Limb (tissue), 2 donors: ENCODE results near the gene C14orf180.

ENCODE experiments used
- DNase-seq, 2 donors: peaks; one replicate each; pipeline ENCODE4 v3.0.0-alpha.2; 2016; ENCODE audit errors: extremely low spot score in 2 of 2

C14orf180 gene

DNA sequence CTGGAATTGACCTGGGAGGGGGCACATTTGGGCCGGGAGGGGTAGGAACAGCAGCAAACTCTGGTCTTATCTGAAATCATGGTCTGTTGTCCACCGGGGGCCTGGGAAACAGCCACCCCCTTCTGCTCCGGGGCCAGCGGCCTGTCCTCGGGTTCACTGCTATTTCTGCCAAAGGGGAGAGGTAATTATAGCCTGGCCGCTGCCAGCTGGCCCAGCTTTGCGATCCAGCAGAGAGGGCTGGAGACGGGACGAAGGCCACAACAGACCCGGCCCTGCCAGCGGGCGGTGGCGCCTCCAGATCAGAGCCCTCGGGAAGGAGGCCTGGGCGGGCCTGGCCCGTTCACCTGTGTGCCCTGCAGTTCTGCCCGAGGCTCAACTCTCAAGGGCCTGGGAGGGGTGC lies at the start of gene C14orf180:
Gene C14orf180, plus strand, starts transcription at position 258 of the 400 bp plus-strand sequence. CDS start 6,667 bp downstream, outside the sequence.
- DNase-seq, result no peak

GRCh38 chr14:104530646-104531045 lies 48.9 kb upstream of the C14orf180 start:
- DNase-seq, result no peak

DNA sequence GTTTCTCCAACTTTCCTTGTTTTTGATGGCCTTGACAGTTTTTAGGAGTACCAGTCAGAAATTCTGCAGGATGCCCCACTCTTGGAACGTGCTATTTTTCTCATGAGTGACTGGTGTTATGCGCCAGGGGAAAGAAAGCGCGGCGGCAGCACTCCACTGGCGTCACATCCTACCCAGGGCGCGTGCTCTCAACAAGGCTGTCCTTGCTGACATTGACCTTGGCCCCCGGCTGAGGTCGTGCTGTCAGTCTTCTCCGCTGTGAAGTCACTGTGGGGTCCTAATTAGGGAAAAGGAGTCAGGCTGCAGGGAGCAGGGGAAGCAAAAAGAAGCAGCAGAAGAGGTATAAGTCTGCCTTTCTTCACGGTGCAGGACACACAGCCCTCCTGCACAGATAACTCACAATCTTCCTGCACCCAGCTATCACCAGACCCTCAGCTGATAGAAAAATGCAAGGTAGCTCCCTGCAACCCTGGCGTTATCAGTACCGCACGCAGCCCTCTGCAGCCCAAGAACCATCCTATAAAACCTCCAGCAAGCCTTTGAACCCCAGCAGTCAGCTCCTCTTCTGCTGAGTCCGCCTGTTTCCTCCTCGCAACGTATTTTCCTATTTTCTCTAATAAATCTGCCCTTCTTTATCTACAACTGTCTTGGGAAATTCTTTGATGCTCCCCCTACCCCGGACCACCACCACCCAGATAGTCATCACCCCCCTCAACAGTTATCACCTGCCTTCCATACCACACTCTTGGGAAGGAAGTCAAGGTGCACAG lies 48.0 kb upstream of the C14orf180 start:
- DNase-seq, result no peak

DNA sequence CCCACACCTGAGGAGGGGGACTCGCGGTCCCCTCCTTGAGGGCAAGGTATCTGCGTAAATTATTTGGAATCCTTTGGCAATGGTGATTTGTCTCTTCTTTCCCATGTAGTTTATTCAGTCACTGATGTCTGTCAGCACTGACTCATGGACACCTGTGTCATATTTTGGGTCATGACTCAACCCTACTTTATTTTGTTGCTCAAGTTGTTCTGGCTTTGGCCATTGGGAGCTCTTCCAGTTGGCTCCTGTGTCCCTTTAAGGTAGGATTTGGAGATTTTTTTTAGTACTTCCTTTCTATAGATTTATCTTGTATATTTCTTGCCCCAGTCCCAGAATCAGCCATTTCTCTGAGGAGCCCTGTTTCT lies 47.4 kb upstream of the C14orf180 start:
- DNase-seq, result no peak

GRCh38 chr14:104534036-104534435 lies 45.5 kb upstream of the C14orf180 start:
- DNase-seq, result no peak

DNA sequence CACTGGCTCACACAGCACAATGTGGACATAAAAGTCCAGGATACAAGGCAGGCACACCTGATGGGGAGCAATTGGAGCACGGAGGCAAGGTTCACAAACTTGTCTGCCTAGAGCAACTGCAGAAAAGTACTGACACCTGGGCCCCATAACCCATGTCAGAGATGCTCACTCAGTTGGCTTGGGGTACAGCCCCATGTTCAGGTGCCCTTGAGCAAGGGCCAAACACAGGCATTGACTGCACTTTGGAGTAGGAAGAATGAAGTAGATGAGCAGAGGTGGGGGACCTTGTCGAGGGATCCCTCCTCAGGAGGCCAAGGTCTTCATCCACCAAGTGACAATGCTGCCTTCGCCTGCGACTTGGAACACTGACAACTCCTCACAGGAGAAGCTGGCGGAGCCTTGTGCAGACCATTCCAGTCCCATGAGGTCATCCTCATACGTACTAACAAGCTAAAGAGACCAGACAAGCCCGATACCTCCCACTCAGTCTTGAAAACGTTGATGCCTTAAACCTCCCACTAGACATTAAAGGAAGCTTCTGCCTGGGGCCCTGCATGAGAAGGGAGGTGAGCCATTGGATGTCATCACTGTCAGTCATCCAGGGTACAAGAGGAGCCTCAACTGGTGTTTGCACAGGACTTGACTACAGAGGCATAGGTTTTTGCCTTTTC lies 42.5 kb upstream of the C14orf180 start:
- DNase-seq, result no peak

GRCh38 chr14:104537613-104537988 lies 42.0 kb upstream of the C14orf180 start:
- DNase-seq, result no peak

DNA sequence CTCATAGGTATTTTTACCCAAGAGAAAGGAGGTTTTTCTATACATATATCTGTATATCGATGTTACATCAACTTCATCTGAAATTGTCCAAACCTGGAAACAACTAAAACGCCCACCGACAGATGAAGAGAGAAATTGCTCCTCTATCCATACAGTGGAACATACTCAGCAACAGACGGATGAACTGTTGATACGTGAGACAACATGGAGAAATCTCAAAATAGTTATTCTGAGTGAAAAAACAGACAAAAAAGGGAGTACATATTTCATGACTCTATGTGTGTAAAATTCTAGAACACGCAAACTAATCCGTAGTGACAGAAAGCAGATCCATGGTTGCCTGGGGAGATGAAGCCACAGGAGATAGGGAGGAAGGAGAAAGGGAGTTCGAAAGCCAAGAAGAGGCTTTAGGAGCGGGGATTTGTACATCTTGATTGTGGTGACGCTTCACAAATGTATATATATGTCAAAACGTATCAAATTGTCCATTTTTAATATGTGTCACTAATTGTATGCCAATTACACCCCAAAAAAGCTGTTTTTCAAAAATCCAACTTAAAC lies 37.6 kb upstream of the C14orf180 start:
- no peak for DNase-seq

GRCh38 chr14:104542871-104543830 lies 36.4 kb upstream of the C14orf180 start:
- DNase-seq, result no peak

DNA sequence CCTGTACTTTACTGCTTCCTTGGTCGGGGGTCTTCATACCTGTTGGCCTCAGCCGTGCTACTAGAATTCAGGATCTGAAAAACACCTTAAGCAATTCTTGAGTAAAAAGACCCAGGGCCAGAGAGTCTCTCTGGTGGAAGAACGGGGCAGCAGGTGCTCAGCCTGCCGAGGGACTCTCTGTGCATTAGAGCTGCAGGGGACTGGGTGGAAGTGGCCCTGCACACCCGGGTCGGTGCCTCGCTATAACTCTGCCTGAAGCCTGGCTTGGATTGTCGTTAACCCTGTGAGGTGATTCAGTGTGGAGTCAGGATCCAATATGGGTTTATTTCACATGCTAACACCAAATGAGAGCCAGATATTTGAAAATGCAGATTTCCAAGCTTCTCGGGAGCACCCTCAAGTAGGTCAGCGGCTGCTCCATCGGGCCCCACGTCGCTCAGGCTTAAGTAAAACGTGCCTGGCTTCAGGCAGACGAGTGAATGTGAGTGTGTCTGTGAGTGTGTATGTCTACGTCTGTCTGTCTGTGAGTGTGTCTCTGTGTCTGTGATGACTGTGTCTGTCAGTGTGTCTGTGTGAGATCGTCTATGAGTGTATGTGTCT lies 35.1 kb upstream of the C14orf180 start:
- DNase-seq, result no peak

DNA sequence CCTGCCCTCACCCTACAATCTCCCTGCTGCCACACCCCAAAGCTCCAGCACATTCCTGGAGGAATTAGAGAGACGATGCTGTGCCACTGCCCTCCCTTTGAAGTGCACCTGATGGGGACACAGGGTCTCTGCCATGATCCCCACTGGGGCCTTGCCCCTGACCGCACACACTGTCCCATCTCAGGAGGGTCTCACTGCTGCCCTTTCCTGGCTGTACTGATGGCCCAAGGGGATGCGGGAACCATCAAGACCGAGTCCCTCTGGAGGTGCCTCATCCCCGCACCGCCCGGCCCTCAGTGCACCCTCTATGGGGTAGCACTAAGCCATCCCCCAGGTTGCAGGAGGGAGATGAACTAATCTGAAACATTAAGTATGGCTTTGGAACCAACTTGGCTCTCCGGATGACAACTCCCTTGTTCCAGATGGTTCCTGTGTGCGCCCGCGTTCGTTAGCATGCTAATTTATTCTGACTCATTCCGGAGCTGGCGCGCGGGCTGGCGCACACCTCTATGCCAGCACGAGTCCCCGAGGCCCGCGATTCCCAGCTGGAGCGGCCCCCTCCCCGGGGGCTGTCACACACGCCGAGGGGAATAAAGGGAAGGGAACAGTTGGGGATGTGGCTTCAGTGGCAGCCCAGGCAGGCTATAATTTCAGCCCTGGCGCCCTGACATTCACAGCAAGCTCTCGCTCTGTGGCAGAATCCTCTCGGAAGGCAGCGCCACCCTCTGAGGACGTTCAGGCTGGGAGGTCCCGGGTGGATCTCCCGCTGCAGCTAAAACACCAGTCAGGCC lies 34.2 kb upstream of the C14orf180 start:
- peak in 1 of 2 donors; percentile 54 for DNase-seq

GRCh38 chr14:104545942-104546501 lies 33.5 kb upstream of the C14orf180 start:
- DNase-seq, result peak in 1 of 2 donors; percentile 42

DNA sequence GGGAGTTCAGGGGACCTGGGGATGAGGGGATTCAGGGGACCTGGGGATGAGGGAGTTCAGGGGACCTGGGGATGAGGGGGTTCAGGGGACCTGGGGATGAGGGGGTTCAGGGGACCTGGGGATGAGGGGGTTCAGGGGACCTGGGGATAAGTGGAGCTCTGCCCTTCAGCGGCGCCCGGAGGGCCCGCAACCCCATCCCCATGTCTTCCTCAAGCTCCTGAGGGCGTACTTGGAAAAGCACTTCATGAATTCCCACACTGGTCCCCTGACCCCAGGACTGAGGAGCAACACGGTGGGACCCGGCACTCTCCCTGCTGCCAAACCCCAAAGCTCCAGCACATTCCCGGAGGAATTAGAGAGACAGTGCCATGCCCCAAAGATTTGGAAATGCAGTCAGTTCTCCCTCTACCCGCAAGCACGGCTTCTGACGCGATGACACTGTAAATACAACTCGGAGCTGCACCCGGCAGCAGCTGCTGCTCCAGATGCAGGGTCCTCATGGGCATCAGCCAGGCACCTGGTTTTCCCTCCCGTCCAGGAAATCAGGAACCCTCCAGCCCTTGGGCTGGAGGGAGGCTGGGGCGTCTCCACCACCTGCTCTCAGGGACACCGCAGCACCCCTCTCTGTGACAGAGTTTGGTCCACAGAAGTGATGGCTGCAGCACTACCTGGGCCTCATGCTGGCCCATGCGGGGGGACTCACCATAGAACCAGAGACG lies 32.8 kb upstream of the C14orf180 start:
- peak in 1 of 2 donors; percentile 30 for DNase-seq

DNA sequence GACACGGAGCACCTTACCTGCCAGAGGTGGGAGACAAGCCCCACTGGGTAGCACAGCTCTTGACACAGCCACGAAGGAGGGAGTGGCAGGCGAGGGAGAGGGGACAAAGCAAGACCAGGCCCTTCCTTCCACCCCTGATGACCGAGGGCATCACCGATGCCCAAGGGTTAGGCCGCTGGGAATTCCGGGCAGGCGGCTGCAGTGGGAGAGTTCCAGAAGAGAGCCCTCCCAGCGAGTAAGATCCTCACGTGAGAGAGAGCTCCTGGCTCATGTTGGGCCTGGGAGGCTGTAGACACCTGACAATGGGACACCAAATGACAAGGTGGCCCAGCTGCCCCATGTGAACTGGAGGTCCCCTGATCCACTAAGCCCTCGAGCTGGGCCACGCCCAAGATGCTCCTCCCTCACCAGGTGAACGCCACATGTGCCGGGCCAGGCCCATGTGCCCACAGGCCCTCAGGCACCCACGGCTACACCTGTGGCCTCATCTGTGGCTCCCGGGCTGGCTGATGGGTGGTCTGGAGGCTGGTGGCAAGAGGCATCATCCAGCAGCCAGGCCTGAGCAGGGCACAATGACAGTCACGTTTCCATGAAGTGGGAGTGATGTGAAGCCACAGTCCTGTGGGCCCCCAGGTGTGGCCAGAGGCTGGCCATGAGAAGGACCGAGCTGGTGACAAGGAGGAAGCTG lies 32.1 kb upstream of the C14orf180 start:
- no peak for DNase-seq

DNA sequence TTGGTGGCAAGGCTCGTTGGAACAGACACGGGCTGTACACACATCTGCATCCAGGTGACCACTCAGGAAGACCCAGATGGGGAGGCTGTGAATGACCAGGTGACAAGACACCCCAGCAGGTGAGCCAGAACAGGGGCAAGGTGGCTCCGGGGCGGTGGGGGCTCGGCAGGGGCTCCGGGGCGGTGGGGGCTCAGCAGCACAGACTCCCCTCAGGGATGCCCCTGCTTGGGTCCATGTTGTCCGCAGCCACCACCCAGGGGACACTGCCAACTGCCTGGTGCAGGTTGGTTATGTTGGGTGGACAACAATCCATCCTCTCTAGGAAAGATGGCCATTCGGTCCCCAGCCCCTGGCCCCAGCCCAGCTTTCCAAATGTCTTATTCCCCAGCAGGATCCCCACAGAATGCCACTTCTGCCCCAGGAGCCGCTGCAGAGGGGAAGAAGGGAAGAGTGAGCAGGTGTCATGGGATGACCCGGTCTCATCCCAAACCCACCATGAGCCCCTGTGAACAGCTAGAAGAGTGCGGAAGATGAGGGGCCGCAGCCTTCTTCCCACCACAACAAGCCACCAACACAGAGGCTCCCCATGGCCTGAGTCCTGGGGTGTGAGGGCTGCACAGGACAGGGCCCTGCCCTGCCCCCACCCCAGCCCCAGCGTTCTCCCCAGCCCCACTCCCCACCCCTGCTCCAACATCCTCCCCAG lies 31.4 kb upstream of the C14orf180 start:
- DNase-seq, result no peak

GRCh38 chr14:104548802-104549535 lies 30.6 kb upstream of the C14orf180 start:
- DNase-seq, result peak in 1 of 2 donors; percentile 26

DNA sequence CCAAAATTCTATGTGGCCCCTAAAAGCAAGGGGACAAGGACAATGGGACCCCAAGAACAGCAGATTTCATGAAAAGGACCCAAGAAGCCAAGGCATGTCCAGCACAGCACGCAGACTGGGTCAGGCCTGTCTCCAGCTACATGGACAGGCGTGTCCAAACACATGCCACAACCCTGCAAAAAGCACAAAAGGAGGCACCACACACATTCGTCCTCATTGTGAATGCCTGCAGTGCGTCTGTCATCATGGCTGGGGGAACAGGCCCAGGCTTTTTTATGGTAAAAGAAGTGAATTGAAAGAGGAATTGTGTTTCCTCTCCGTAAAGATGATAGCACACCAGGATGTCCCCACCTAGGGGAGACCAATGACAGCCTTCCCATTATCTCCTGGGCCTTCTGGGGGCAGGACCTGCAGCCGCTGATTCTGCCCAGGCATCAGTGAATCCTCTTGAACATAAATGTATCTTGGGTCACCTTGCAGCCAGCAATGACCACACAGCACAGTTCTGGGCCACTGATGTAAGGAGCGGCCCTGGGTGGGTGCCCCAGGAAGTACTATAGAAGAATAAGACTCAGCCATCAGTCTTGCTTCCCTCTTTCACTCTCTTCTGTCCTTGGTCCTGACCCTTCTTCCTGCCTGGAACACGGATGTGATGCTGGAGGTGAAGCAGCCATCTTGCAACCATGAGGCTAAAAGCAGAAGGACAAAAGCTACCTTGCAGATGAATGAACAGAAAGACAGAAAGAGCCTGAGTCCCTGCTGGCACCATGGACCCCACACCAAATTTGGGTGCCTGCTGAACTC lies 29.8 kb upstream of the C14orf180 start:
- no peak for DNase-seq
